IPS-NIHi7 (cell line): ENCODE data around the gene MOCS1.

Source experiments
- DNase-seq: peaks from one replicate; pipeline ENCODE4 v3.0.0; 2012; ENCODE audit warnings: mixed read lengths; ENCODE audit errors: extremely low spot score

Gene MOCS1

GRCh38 chr6:39924283-39924682, 10.0 kb downstream of the MOCS1 start:
- DNase-seq = no peak

- no peak for DNase-seq
These were observed 10.4 kb downstream of the MOCS1 start for GRCh38 chr6:39923861-39924260.

- DNase-seq = no peak
These were observed 10.9 kb downstream of the MOCS1 start for GRCh38 chr6:39923394-39923793.

- no peak for DNase-seq
These were observed 11.4 kb downstream of the MOCS1 start for GRCh38 chr6:39922821-39923220.

GRCh38 chr6:39920157-39920556, 14.1 kb downstream of the MOCS1 start:
- no peak for DNase-seq

GRCh38 chr6:39918831-39919230, 15.4 kb downstream of the MOCS1 start:
- DNase-seq = no peak

GRCh38 chr6:39917981-39918380, 16.3 kb downstream of the MOCS1 start:
- no peak for DNase-seq

GRCh38 chr6:39917329-39917728, 16.9 kb downstream of the MOCS1 start:
- DNase-seq = no peak

GRCh38 chr6:39915866-39916265, 18.4 kb downstream of the MOCS1 start:
- no peak for DNase-seq

GRCh38 chr6:39914239-39914638, 20.0 kb downstream of the MOCS1 start:
- DNase-seq = no peak

- no peak for DNase-seq
These were observed 20.8 kb downstream of the MOCS1 start for GRCh38 chr6:39913391-39913916.

GRCh38 chr6:39912446-39912845, 21.8 kb downstream of the MOCS1 start:
- DNase-seq = no peak

- DNase-seq = no peak
These were observed 22.6 kb downstream of the MOCS1 start for GRCh38 chr6:39911513-39912125.

GRCh38 chr6:39910744-39911143, 23.5 kb downstream of the MOCS1 start:
- no peak for DNase-seq

GRCh38 chr6:39910164-39910563, 24.1 kb downstream of the MOCS1 start:
- DNase-seq = no peak

- no peak for DNase-seq
These were observed 24.6 kb downstream of the MOCS1 start for GRCh38 chr6:39909701-39910100.

- no peak for DNase-seq
These were observed 25.3 kb downstream of the MOCS1 start for GRCh38 chr6:39908838-39909583.

- DNase-seq = no peak
These were observed 26.2 kb downstream of the MOCS1 start for GRCh38 chr6:39907871-39908575.

GRCh38 chr6:39906318-39906761, 27.9 kb downstream of the MOCS1 start:
- no peak for DNase-seq

- no peak for DNase-seq
These were observed 28.7 kb downstream of the MOCS1 start for GRCh38 chr6:39905640-39905975.

GRCh38 chr6:39904946-39905639, 29.2 kb downstream of the MOCS1 start:
- DNase-seq = no peak

GRCh38 chr6:39903656-39904055, 30.6 kb downstream of the MOCS1 start:
- DNase-seq = no peak
